Loucy (cell line): ENCODE measurements around the gene SLC25A15.

Source experiments
- H2AFZ ChIP-seq: fragments of 200-600 bp; sonication (generic); 2 replicates; pipeline ENCODE4 v1.6.0; 2016; ENCODE audit warnings: antibody characterized with exemption, mild to moderate bottlenecking, low read length, moderate library complexity
- H3F3A ChIP-seq: fragments of 200-600 bp; 2 replicates; pipeline ENCODE4 v1.6.0; 2016; ENCODE audit warnings: antibody characterized with exemption, low read depth, mild to moderate bottlenecking
- H3K27me3 ChIP-seq: fragments of 200-600 bp; sonication (generic); 2 replicates; pipeline ENCODE4 v1.6.1; 2014; ENCODE audit warnings: low read length, mild to moderate bottlenecking; ENCODE audit not compliant: insufficient read depth, poor library complexity, severe bottlenecking
- H3K36me3 ChIP-seq: fragments of 200-600 bp; sonication (generic); 2 replicates; pipeline ENCODE4 v1.6.1; 2016; ENCODE audit warnings: low read length; ENCODE audit not compliant: insufficient read depth
- H3K4me1 ChIP-seq: fragments of 200-600 bp; sonication (generic); 2 replicates; pipeline ENCODE4 v1.5.1; 2014; ENCODE audit warnings: low read length, mild to moderate bottlenecking; ENCODE audit not compliant: insufficient read depth, poor library complexity, severe bottlenecking
- H3K4me2 ChIP-seq: fragments of 200-600 bp; sonication (generic); 2 replicates; pipeline ENCODE4 v1.6.0; 2014; ENCODE audit warnings: antibody characterized with exemption, low read length, low read depth, mild to moderate bottlenecking; ENCODE audit not compliant: poor library complexity, severe bottlenecking
- H3K4me3 ChIP-seq: fragments of 200-600 bp; sonication (generic); 2 replicates; pipeline ENCODE4 v1.5.1; 2014; ENCODE audit warnings: low read length, mild to moderate bottlenecking, mixed read lengths; ENCODE audit not compliant: poor library complexity, severe bottlenecking
- H3K79me2 ChIP-seq: fragments of 200-600 bp; sonication (generic); 2 replicates; pipeline ENCODE4 v1.6.1; 2014; ENCODE audit warnings: low read length; ENCODE audit not compliant: insufficient read depth
- H3K9ac ChIP-seq: fragments of 200-600 bp; sonication (generic); 2 replicates; pipeline ENCODE4 v1.6.0; 2014; ENCODE audit warnings: mild to moderate bottlenecking, low read depth, low read length, moderate library complexity; ENCODE audit not compliant: poor library complexity, severe bottlenecking
- H3K9me2 ChIP-seq: fragments of 200-600 bp; sonication (generic); replicated peaks from 2 replicates; pipeline ENCODE4 v1.6.1; 2016; ENCODE audit warnings: low read depth, low read length, mixed read lengths
- H3K9me3 ChIP-seq: fragments of 200-600 bp; sonication (generic); 2 replicates; pipeline ENCODE4 v1.6.1; 2014; ENCODE audit warnings: mild to moderate bottlenecking, antibody characterized with exemption, low read length, low read depth; ENCODE audit not compliant: insufficient read depth
- H4K20me1 ChIP-seq: fragments of 200-600 bp; sonication (generic); 2 replicates; pipeline ENCODE4 v1.6.0; 2014; ENCODE audit warnings: antibody characterized with exemption, low read length, mild to moderate bottlenecking; ENCODE audit not compliant: insufficient read depth, poor library complexity, severe bottlenecking
- CTCF ChIP-seq: fragments of 200-600 bp; sonication (generic); conservative IDR thresholded peaks from 2 replicates; pipeline ENCODE4 v1.5.1; 2014; ENCODE audit warnings: mild to moderate bottlenecking, antibody characterized with exemption, low read length
- EZH2phosphoT487 ChIP-seq: fragments of 200-600 bp; IDR thresholded peaks from 2 replicates; pipeline ENCODE4 v1.6.1; 2018; ENCODE audit warnings: antibody characterized with exemption, mild to moderate bottlenecking, moderate library complexity, borderline replicate concordance

SLC25A15 gene

GRCh38 chr13:40770934-40771618, 18.3 kb upstream of the SLC25A15 start, which contains the start of gene MRPS31:
Gene MRPS31, minus strand, starts transcription at chr13:40771190. Its CDS starts 54 bp downstream, at chr13:40771136.
- Histone ChIP-seq H3K4me2 (peak within 1 kb of the TSS; percentile 99), H2AFZ (peak within 1 kb of the TSS; percentile 94), H3F3A (no peaks in the 10 kb centered on the region), H4K20me1 (peaks cover 8% of the 10 kb centered on the region), H3K27me3 (no peaks in the 10 kb centered on the region), H3K4me3 (peak within 1 kb of the TSS; percentile 83), H3K9ac (peak within 1 kb of the TSS; percentile 83), H3K79me2 (peaks cover 26% of the 10 kb centered on the region), H3K36me3 (no peaks in the 10 kb centered on the region), H3K9me3 (no peaks in the 10 kb centered on the region), H3K9me2 (no peaks in the 10 kb centered on the region), H3K4me1 (peaks cover 15% of the 10 kb centered on the region)
- TF ChIP-seq EZH2phosphoT487 (no peak), CTCF (no peak)

GRCh38 chr13:40772765-40773473, 16.5 kb upstream of the SLC25A15 start:
- Histone ChIP-seq H2AFZ (peak overlapping the region; percentile 32; the same call in 1 of the 2 replicates), H3F3A (no peaks in the 10 kb centered on the region), H3K9ac (no peak overlapping the region), H3K27me3 (no peaks in the 10 kb centered on the region), H3K9me3 (no peaks in the 10 kb centered on the region), H3K4me1 (peaks cover 19% of the 10 kb centered on the region), H4K20me1 (peaks cover 8% of the 10 kb centered on the region), H3K36me3 (no peaks in the 10 kb centered on the region), H3K9me2 (no peaks in the 10 kb centered on the region), H3K4me2 (no peak overlapping the region), H3K4me3 (no peak overlapping the region), H3K79me2 (peaks cover 16% of the 10 kb centered on the region)
- TF ChIP-seq EZH2phosphoT487 = no peak

- no peak overlapping the region for H3K4me3 ChIP-seq
- no peaks in the 10 kb centered on the region for H3K9me3 ChIP-seq
- no peaks in the 10 kb centered on the region for H3K27me3 ChIP-seq
- H3K79me2 ChIP-seq = peaks cover 13% of the 10 kb centered on the region
- peaks cover 8% of the 10 kb centered on the region for H4K20me1 ChIP-seq
- no peak overlapping the region for H3K4me2 ChIP-seq
- H2AFZ ChIP-seq = no peak overlapping the region
- TF ChIP-seq EZH2phosphoT487 (no peak), CTCF (no peak)
- no peaks in the 10 kb centered on the region for H3K9me2 ChIP-seq
- H3K36me3 ChIP-seq = no peaks in the 10 kb centered on the region
- H3K4me1 ChIP-seq = peaks cover 20% of the 10 kb centered on the region
- no peaks in the 10 kb centered on the region for H3F3A ChIP-seq
- H3K9ac ChIP-seq = no peak overlapping the region
Observed at GRCh38 chr13:40774672-40775071, 14.7 kb upstream of the SLC25A15 start.
